ENCODE data around the gene PRSS8. TPM values are rescaled to one million over a fixed set of nuclear protein-coding genes. Genes with fewer than 3 reads are reported as not detected.

The PRSS8 gene
- polyA plus RNA-seq, 3 donors = 0.15 TPM; not detected in 2

DNA sequence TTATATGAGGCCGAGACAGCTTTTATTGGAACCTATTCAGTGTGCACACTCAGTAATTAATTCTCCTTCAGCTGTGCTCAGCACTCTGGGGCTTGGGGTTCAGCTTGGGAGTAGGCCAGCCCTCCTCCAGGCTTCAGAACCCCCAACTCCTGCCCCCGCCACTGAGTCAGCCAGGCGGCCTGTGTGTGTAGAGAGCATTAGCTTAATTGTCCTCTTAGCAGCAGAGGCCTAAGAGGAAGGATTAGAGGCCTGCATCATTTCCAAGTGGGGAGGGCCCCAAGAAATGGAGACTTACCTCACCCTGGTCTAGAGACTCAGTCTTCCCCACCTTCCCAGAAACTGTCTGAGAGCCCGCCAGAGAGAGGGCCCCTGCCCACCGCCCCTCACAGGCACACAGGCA, 47.6 kb downstream of the PRSS8 start:
- Mint-ChIP-seq H3K36me3 (peaks cover 39 to 60% of the 10 kb centered on the region in 2 donors), H3K27me3 (ENCODE audit: low read depth in 3 of 3) (peaks cover 0 to 3% (median 0%) of the 10 kb centered on the region in 3 donors), H3K4me3 (no peak overlapping the region), H3K27ac (no peak overlapping the region), H3K4me1 (peaks cover 2% of the 10 kb centered on the region), H3K9me3 (no peaks in the 10 kb centered on the region)
- H3K9ac ChIP-seq (ENCODE audit: insufficient read depth, low read length, poor library complexity, severe bottlenecking) = no peak overlapping the region
- no peak overlapping the region for H3K4me2 ChIP-seq (replicated peaks; ENCODE audit: extremely low read depth, low read length, poor library complexity, severe bottlenecking)
- no peaks in the 10 kb centered on the region for H3K27me3 ChIP-seq (ENCODE audit: control insufficient read depth in 2 of 2, insufficient read depth in 2 of 2, low read length in 2 of 2)
- DNase-seq = no peak
- no peaks in the 10 kb centered on the region for H3K4me1 ChIP-seq (ENCODE audit: control insufficient read depth in 1 of 2, insufficient read depth in 2 of 2, low read length in 2 of 2)
- peaks cover 21% of the 10 kb centered on the region for H4K20me1 ChIP-seq (ENCODE audit: insufficient read depth, low read length)
- H3K79me2 ChIP-seq (ENCODE audit: insufficient read depth, low read length) = peaks cover 14% of the 10 kb centered on the region
- no peak overlapping the region for H3K4me3 ChIP-seq (replicated peaks in 1 of 3; ENCODE audit: low read depth in 2 of 3, low read length in 3 of 3)
- no peak overlapping the region for H3K27ac ChIP-seq (ENCODE audit: low read depth in 1 of 2, low read length in 2 of 2)
- H2AFZ ChIP-seq (ENCODE audit: insufficient read depth, low read depth, low read length, poor library complexity, severe bottlenecking) = no peak overlapping the region
- no peaks in the 10 kb centered on the region for H3K9me3 ChIP-seq (replicated peaks in 1 of 2; ENCODE audit: control insufficient read depth in 1 of 2, insufficient read depth in 1 of 2, low read length in 2 of 2)
- 100% methylated on average over 1 of the region's 5 CpGs for WGBS (ENCODE audit: insufficient coverage)
- TF ChIP-seq CTCF (IDR thresholded peaks at IDR 0.05) = no peak
- intact Hi-C loops (cut with micrococcal nuclease) = no loop called here
- peaks cover 31 to 72% of the 10 kb centered on the region in 2 donors for H3K36me3 ChIP-seq (replicated peaks in 1 of 2; ENCODE audit: control insufficient read depth in 1 of 2, insufficient read depth in 2 of 2, low read length in 2 of 2)

DNA sequence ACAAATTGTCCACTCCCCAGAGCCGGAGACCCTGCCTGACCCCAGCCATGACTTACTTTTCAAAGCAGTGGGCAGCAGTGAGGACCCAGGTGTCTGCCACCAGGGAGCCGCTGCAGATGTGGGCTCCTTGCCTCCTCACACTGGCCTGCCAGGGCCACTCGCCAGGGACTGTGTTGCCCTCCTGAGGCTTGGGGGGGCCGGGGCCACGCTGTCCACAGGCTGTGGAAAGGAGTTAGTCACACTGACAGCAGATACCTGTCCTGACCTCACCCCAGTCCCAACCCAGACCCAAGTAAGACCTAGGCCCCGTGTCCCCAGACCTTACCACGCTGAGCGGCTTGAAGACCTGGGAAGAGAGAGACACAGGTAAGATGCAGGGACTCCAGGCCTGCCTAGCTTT, 48.0 kb downstream of the PRSS8 start:
- H3K27me3 Mint-ChIP-seq (ENCODE audit: low read depth in 3 of 3) = peaks cover 0 to 3% (median 0%) of the 10 kb centered on the region in 3 donors
- no peaks in the 10 kb centered on the region for H3K9me3 Mint-ChIP-seq
- Histone ChIP-seq H3K79me2 (ENCODE audit: insufficient read depth, low read length) (peaks cover 10% of the 10 kb centered on the region), H3K9ac (ENCODE audit: insufficient read depth, low read length, poor library complexity, severe bottlenecking) (no peak overlapping the region), H4K20me1 (ENCODE audit: insufficient read depth, low read length) (peaks cover 26% of the 10 kb centered on the region), H3K9me3 (replicated peaks in 1 of 2; ENCODE audit: control insufficient read depth in 1 of 2, insufficient read depth in 1 of 2, low read length in 2 of 2) (no peaks in the 10 kb centered on the region), H2AFZ (ENCODE audit: insufficient read depth, low read depth, low read length, poor library complexity, severe bottlenecking) (no peak overlapping the region), H3K4me2 (replicated peaks; ENCODE audit: extremely low read depth, low read length, poor library complexity, severe bottlenecking) (no peak overlapping the region), H3K4me1 (ENCODE audit: control insufficient read depth in 1 of 2, insufficient read depth in 2 of 2, low read length in 2 of 2) (no peaks in the 10 kb centered on the region), H3K36me3 (replicated peaks in 1 of 2; ENCODE audit: control insufficient read depth in 1 of 2, insufficient read depth in 2 of 2, low read length in 2 of 2) (peaks cover 33 to 77% of the 10 kb centered on the region in 2 donors), H3K27ac (ENCODE audit: low read depth in 1 of 2, low read length in 2 of 2) (no peak overlapping the region), H3K4me3 (replicated peaks in 1 of 3; ENCODE audit: low read depth in 2 of 3, low read length in 3 of 3) (no peak overlapping the region), H3K27me3 (ENCODE audit: control insufficient read depth in 2 of 2, insufficient read depth in 2 of 2, low read length in 2 of 2) (no peaks in the 10 kb centered on the region)
- no peak for DNase-seq
- TF ChIP-seq CTCF (IDR thresholded peaks at IDR 0.05) = no peak
- peaks cover 4% of the 10 kb centered on the region for H3K4me1 Mint-ChIP-seq
- no peak overlapping the region for H3K4me3 Mint-ChIP-seq
- no peak overlapping the region for H3K27ac Mint-ChIP-seq
- intact Hi-C loops (cut with micrococcal nuclease) = no loop called here
- 95% methylated on average over 3 of the region's 8 CpGs for WGBS (ENCODE audit: insufficient coverage)
- H3K36me3 Mint-ChIP-seq = peaks cover 38 to 59% of the 10 kb centered on the region in 2 donors
